Esophagus (tissue), 2 donors: Measurements from ENCODE around the gene RAB14. TPM values are rescaled to one million over a fixed set of nuclear protein-coding genes. Genes with fewer than 3 reads are reported as not detected.

Experiments
- H3K27ac ChIP-seq, 2 donors: one replicate each; pipeline ENCODE4 v1.5.1; 2013; ENCODE audit warnings: low read depth in 2 of 2, mild to moderate bottlenecking in 2 of 2, inconsistent platforms in 1 of 2, low read length in 1 of 2, moderate library complexity in 1 of 2
- H3K27me3 ChIP-seq, 2 donors: one replicate each; pipeline ENCODE4 v1.6.1; 2013; ENCODE audit warnings: low read length in 2 of 2, control low read depth in 1 of 2, mild to moderate bottlenecking in 1 of 2; ENCODE audit not compliant: insufficient read depth in 2 of 2, control insufficient read depth in 1 of 2
- H3K36me3 ChIP-seq, 2 donors: one replicate each; pipeline ENCODE4 v1.6.1; 2013; ENCODE audit warnings: low read length in 1 of 2; ENCODE audit not compliant: control insufficient read depth in 2 of 2, insufficient read depth in 2 of 2
- H3K4me1 ChIP-seq, 2 donors: one replicate each; pipeline ENCODE4 v1.6.1; 2013; ENCODE audit warnings: low read length in 1 of 2; ENCODE audit not compliant: control insufficient read depth in 2 of 2, insufficient read depth in 2 of 2
- H3K4me3 ChIP-seq, 2 donors: one replicate each; pipeline ENCODE4 v1.5.1; 2013; ENCODE audit warnings: low read length in 2 of 2, mild to moderate bottlenecking in 2 of 2, low read depth in 1 of 2, moderate library complexity in 1 of 2
- H3K9me3 ChIP-seq, 2 donors: one replicate each; pipeline ENCODE4 v1.6.1; 2013; ENCODE audit warnings: mild to moderate bottlenecking in 2 of 2, low read depth in 1 of 2, low read length in 1 of 2, moderate library complexity in 1 of 2; ENCODE audit not compliant: control insufficient read depth in 2 of 2, insufficient read depth in 1 of 2
- WGBS, 2 donors: extraction: QIAGEN DNeasy Blood & Tissue Kit; methylation state at CpG; one replicate each; pipeline ENCODE4 v1.1.7; 2013; 5-methylcytosine and 5-hydroxymethylcytosine counted together
- polyA plus RNA-seq, 2 donors: library from polyadenylated mRNA; stranded (reverse); fragments of 200-250 nt; gene quantifications; one replicate each; pipeline ENCODE4 v1.2.3, GENCODE V29; 2013
- donor health status: healthy with polysubstance abuse.
- donor health status: Bipolar disorder and iron deficiency.

The RAB14 gene
- polyA plus RNA-seq, 2 donors: 20.1 to 33.4 TPM

- Histone ChIP-seq H3K27ac (peak overlapping the region in 1 of 2 donors; percentile 41), H3K36me3 (no peaks in the 10 kb centered on the region), H3K9me3 (no peaks in the 10 kb centered on the region), H3K27me3 (no peaks in the 10 kb centered on the region), H3K4me3 (no peak overlapping the region), H3K4me1 (peaks cover 0 to 2% of the 10 kb centered on the region in 2 donors)
- 38 to 41% methylated on average over 4 of the region's 4 CpGs for WGBS, 2 donors
Measured at GRCh38 chr9:121196389-121196788, 5.3 kb downstream of the RAB14 start.

- no peaks in the 10 kb centered on the region for H3K9me3 ChIP-seq
- H3K27ac ChIP-seq: no peak overlapping the region
- no peaks in the 10 kb centered on the region for H3K36me3 ChIP-seq
- H3K27me3 ChIP-seq: no peaks in the 10 kb centered on the region
- peaks cover 0 to 2% of the 10 kb centered on the region in 2 donors for H3K4me1 ChIP-seq
- peak overlapping the region in 1 of 2 donors; percentile 11 for H3K4me3 ChIP-seq
- WGBS, 2 donors: 12 to 16% methylated on average over 1 of the region's 1 CpG
Measured at GRCh38 chr9:121194730-121195129, 6.9 kb downstream of the RAB14 start.

- Histone ChIP-seq H3K36me3 (no peaks in the 10 kb centered on the region), H3K4me1 (no peaks in the 10 kb centered on the region), H3K27ac (no peak overlapping the region), H3K4me3 (no peak overlapping the region), H3K9me3 (no peaks in the 10 kb centered on the region), H3K27me3 (no peaks in the 10 kb centered on the region)
- WGBS, 2 donors: 0 to 7% methylated on average over 1 of the region's 1 CpG
Measured at GRCh38 chr9:121192959-121193640, 8.6 kb downstream of the RAB14 start.

- Histone ChIP-seq H3K27ac (no peak overlapping the region), H3K36me3 (no peaks in the 10 kb centered on the region), H3K9me3 (no peaks in the 10 kb centered on the region), H3K4me1 (no peaks in the 10 kb centered on the region), H3K27me3 (no peaks in the 10 kb centered on the region), H3K4me3 (no peak overlapping the region)
- 31 to 47% methylated on average over 1 of the region's 1 CpG for whole genome bisulfite sequencing, 2 donors
Measured at GRCh38 chr9:121192518-121192917, 9.2 kb downstream of the RAB14 start.

GRCh38 chr9:121191235-121191634 is 10.4 kb downstream of the RAB14 start:
- Histone ChIP-seq H3K36me3 (no peaks in the 10 kb centered on the region), H3K4me1 (no peaks in the 10 kb centered on the region), H3K27ac (no peak overlapping the region), H3K27me3 (no peaks in the 10 kb centered on the region), H3K9me3 (no peaks in the 10 kb centered on the region), H3K4me3 (no peak overlapping the region)
- WGBS, 2 donors: 69 to 81% methylated on average over 2 of the region's 2 CpGs

- Histone ChIP-seq H3K4me3 (no peak overlapping the region), H3K36me3 (peaks cover 0 to 6% of the 10 kb centered on the region in 2 donors), H3K27me3 (no peaks in the 10 kb centered on the region), H3K9me3 (no peaks in the 10 kb centered on the region), H3K4me1 (no peaks in the 10 kb centered on the region), H3K27ac (no peak overlapping the region)
- WGBS, 2 donors: 94 to 95% methylated on average over 3 of the region's 3 CpGs
Measured at GRCh38 chr9:121189660-121190059, 12.0 kb downstream of the RAB14 start.

GRCh38 chr9:121189006-121189405 is 12.7 kb downstream of the RAB14 start:
- H3K36me3 ChIP-seq: peaks cover 0 to 6% of the 10 kb centered on the region in 2 donors
- no peaks in the 10 kb centered on the region for H3K4me1 ChIP-seq
- H3K27me3 ChIP-seq: no peaks in the 10 kb centered on the region
- H3K27ac ChIP-seq: no peak overlapping the region
- WGBS, 2 donors: 86 to 88% methylated on average over 1 of the region's 1 CpG
- H3K4me3 ChIP-seq: no peak overlapping the region
- no peaks in the 10 kb centered on the region for H3K9me3 ChIP-seq

GRCh38 chr9:121187636-121188305 is 13.9 kb downstream of the RAB14 start:
- Histone ChIP-seq H3K9me3 (no peaks in the 10 kb centered on the region), H3K27me3 (no peaks in the 10 kb centered on the region), H3K36me3 (peaks cover 0 to 6% of the 10 kb centered on the region in 2 donors), H3K4me3 (no peak overlapping the region), H3K4me1 (no peaks in the 10 kb centered on the region), H3K27ac (no peak overlapping the region)
- WGBS, 2 donors: 51 to 53% methylated on average over 3 of the region's 3 CpGs

- Histone ChIP-seq H3K4me1 (no peaks in the 10 kb centered on the region), H3K4me3 (no peak overlapping the region), H3K9me3 (no peaks in the 10 kb centered on the region), H3K36me3 (peaks cover 3 to 6% of the 10 kb centered on the region in 2 donors), H3K27ac (no peak overlapping the region), H3K27me3 (no peaks in the 10 kb centered on the region)
- WGBS, 2 donors: 84 to 90% methylated on average over 4 of the region's 4 CpGs
Measured at GRCh38 chr9:121185774-121186403, 15.8 kb downstream of the RAB14 start.
